ENCODE results near the gene ADGRL3. TPM values are rescaled to one million over a fixed set of nuclear protein-coding genes. Genes with fewer than 3 reads are reported as not detected.

Gene ADGRL3
- total and polyA plus RNA-seq, 2 donors (not counting 1 experiment from before 2014, with no cell fraction given) = not detected

DNA sequence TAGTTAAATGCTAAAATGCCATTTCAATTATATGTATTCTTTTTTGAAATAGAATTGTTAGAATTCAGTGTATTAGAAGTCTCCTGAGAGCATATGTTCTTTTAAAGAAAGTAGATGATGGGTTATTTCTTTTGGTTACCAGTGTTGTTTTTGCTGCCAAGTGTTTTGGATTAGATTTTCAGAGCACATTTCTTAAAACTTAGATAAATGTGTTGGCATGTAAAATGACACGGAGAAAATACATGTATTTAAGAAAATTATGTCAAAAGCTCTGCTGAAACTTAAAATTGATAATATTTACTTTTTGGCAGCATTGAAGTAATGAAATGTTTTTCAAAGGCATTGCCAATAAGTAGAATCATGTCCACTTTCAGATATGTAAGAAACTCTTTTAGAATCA lies 379.7 kb downstream of the ADGRL3 start:
- DNase-seq (no peak), ATAC-seq (ENCODE audit: low read depth) (no peak)
- POLR2A ChIA-PET = no interaction called here
- no peaks in the 10 kb centered on the region for H3K4me1 ChIP-seq (ENCODE audit: control insufficient read depth in 2 of 2, insufficient read depth in 2 of 2, low read length in 2 of 2)
- H3K27ac ChIP-seq (ENCODE audit: low read length in 2 of 2) = no peak overlapping the region
- H3K9me3 Mint-ChIP-seq (ENCODE audit: insufficient read depth) = peaks cover 7% of the 10 kb centered on the region
- no peaks in the 10 kb centered on the region for H3K27me3 ChIP-seq (replicated peaks in 1 of 4; ENCODE audit: control extremely low read depth in 1 of 4, control insufficient read depth in 3 of 4, insufficient read depth in 4 of 4, low read length in 3 of 4)
- intact Hi-C loops (cut with micrococcal nuclease) = no loop called here
- no peak overlapping the region for H3K9ac ChIP-seq (ENCODE audit: low read length)
- no peak overlapping the region for H3K4me3 Mint-ChIP-seq
- no peaks in the 10 kb centered on the region for H3K4me1 Mint-ChIP-seq
- no peaks in the 10 kb centered on the region for H4K20me1 ChIP-seq (ENCODE audit: control insufficient read depth, insufficient read depth, low read length, poor library complexity, severe bottlenecking)
- TF ChIP-seq, protein P1, sequence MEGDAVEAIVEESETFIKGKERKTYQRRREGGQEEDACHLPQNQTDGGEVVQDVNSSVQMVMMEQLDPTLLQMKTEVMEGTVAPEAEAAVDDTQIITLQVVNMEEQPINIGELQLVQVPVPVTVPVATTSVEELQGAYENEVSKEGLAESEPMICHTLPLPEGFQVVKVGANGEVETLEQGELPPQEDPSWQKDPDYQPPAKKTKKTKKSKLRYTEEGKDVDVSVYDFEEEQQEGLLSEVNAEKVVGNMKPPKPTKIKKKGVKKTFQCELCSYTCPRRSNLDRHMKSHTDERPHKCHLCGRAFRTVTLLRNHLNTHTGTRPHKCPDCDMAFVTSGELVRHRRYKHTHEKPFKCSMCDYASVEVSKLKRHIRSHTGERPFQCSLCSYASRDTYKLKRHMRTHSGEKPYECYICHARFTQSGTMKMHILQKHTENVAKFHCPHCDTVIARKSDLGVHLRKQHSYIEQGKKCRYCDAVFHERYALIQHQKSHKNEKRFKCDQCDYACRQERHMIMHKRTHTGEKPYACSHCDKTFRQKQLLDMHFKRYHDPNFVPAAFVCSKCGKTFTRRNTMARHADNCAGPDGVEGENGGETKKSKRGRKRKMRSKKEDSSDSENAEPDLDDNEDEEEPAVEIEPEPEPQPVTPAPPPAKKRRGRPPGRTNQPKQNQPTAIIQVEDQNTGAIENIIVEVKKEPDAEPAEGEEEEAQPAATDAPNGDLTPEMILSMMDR (IDR thresholded peaks at IDR 0.05) = no peak
- TF ChIP-seq EZH2 (IDR thresholded peaks at IDR 0.05; ENCODE audit: borderline replicate concordance, insufficient read depth, low read depth, low read length, poor library complexity, severe bottlenecking) = no peak
- no peak overlapping the region for H3K27ac Mint-ChIP-seq
- H3K4me2 ChIP-seq (replicated peaks; ENCODE audit: low read depth, low read length, poor library complexity, severe bottlenecking) = no peak overlapping the region
- no peaks in the 10 kb centered on the region for H3K27me3 Mint-ChIP-seq
- H3K9me3 ChIP-seq (ENCODE audit: control extremely low read depth in 1 of 3, control insufficient read depth in 2 of 3, insufficient read depth in 1 of 3, low read length in 2 of 3) = peaks cover 0 to 1% (median 0%) of the 10 kb centered on the region in 3 donors
- no peak overlapping the region for H2AFZ ChIP-seq (ENCODE audit: insufficient read depth, low read depth, low read length, poor library complexity, severe bottlenecking)
- WGBS (ENCODE audit: insufficient coverage) = no CpG with 5 or more reads among the region's 1 CpG
- H3K36me3 ChIP-seq (replicated peaks in 1 of 2; ENCODE audit: control extremely low read depth in 1 of 2, control insufficient read depth in 1 of 2, extremely low read depth in 1 of 2, insufficient read depth in 2 of 2, low read length in 1 of 2) = no peaks in the 10 kb centered on the region
- H3K79me2 ChIP-seq (ENCODE audit: control insufficient read depth, insufficient read depth, low read length) = no peaks in the 10 kb centered on the region
- no peak overlapping the region for H3K4me3 ChIP-seq (ENCODE audit: control extremely low read depth in 1 of 5, extremely low read depth in 1 of 5, insufficient read depth in 1 of 5, low read depth in 2 of 5, low read length in 4 of 5)
- CTCF ChIA-PET = no interaction called here

DNA sequence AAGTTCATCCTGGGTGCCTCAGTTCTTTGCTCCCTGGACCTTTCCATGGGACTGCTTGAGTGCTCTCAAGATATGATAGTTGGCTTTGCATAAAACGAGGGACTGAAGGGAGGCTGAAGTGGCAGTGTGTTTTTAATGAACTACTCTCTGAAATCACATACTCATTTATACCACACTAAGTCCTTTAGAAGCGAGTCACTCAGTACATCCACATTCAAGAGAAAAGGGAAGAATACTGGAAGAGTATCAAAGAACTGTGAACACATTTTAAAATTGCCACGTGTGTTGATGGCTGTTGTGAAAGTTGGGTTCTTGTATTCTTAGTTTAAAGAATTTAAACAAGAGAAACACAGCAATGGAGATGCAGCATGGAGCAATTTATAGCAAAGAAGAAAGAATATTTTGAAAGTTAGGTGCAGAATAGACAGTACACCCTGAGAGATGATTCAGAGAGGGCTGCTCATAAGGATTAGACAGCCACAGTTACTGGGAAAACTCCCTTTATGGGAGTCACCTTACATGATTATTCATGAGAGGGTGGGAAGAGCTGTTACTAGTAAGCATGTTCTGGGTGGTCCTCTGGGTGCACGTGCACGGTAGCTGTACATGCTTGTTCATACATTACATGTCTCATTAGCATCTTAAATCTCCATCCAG lies 380.7 kb downstream of the ADGRL3 start:
- H3K27ac ChIP-seq (ENCODE audit: low read length in 2 of 2) = no peak overlapping the region
- H3K4me2 ChIP-seq (replicated peaks; ENCODE audit: low read depth, low read length, poor library complexity, severe bottlenecking) = no peak overlapping the region
- Mint-ChIP-seq H3K4me1 (no peaks in the 10 kb centered on the region), H3K4me3 (no peak overlapping the region), H3K27me3 (no peaks in the 10 kb centered on the region), H3K27ac (no peak overlapping the region), H3K9me3 (ENCODE audit: insufficient read depth) (peaks cover 7% of the 10 kb centered on the region)
- no peak for TF ChIP-seq EZH2 (IDR thresholded peaks at IDR 0.05; ENCODE audit: borderline replicate concordance, insufficient read depth, low read depth, low read length, poor library complexity, severe bottlenecking)
- TF ChIP-seq, protein P1 (IDR thresholded peaks at IDR 0.05) = no peak
- H3K4me1 ChIP-seq (ENCODE audit: control insufficient read depth in 2 of 2, insufficient read depth in 2 of 2, low read length in 2 of 2) = no peaks in the 10 kb centered on the region
- WGBS (ENCODE audit: insufficient coverage) = no CpG with 5 or more reads among the region's 5 CpGs
- ChIA-PET POLR2A (no interaction called here), CTCF (no interaction called here)
- ATAC-seq (ENCODE audit: low read depth) (no peak), DNase-seq (no peak)
- H3K4me3 ChIP-seq (ENCODE audit: control extremely low read depth in 1 of 5, extremely low read depth in 1 of 5, insufficient read depth in 1 of 5, low read depth in 2 of 5, low read length in 4 of 5) = no peak overlapping the region
- no peaks in the 10 kb centered on the region for H3K79me2 ChIP-seq (ENCODE audit: control insufficient read depth, insufficient read depth, low read length)
- no peak overlapping the region for H3K9ac ChIP-seq (ENCODE audit: low read length)
- no peaks in the 10 kb centered on the region for H4K20me1 ChIP-seq (ENCODE audit: control insufficient read depth, insufficient read depth, low read length, poor library complexity, severe bottlenecking)
- H2AFZ ChIP-seq (ENCODE audit: insufficient read depth, low read depth, low read length, poor library complexity, severe bottlenecking) = no peak overlapping the region
- intact Hi-C loops (cut with micrococcal nuclease) = no loop called here
- H3K36me3 ChIP-seq (replicated peaks in 1 of 2; ENCODE audit: control extremely low read depth in 1 of 2, control insufficient read depth in 1 of 2, extremely low read depth in 1 of 2, insufficient read depth in 2 of 2, low read length in 1 of 2) = no peaks in the 10 kb centered on the region
- peaks cover 0 to 1% (median 0%) of the 10 kb centered on the region in 3 donors for H3K9me3 ChIP-seq (ENCODE audit: control extremely low read depth in 1 of 3, control insufficient read depth in 2 of 3, insufficient read depth in 1 of 3, low read length in 2 of 3)
- no peaks in the 10 kb centered on the region for H3K27me3 ChIP-seq (replicated peaks in 1 of 4; ENCODE audit: control extremely low read depth in 1 of 4, control insufficient read depth in 3 of 4, insufficient read depth in 4 of 4, low read length in 3 of 4)

Measured in B cell (primary cell).